HepG2 (cell line): ENCODE measurements around the gene CREG2. TPM values are rescaled to one million over a fixed set of nuclear protein-coding genes. Genes with fewer than 3 reads are reported as not detected.
A peak's percentile ranks its signal among the peaks of the same experiment; 100 is the strongest.

Experiments
- ISX ChIP-seq: sonication (generic); formaldehyde crosslinking; conservative IDR thresholded peaks from 2 replicates; pipeline ENCODE4 v1.5.0; 2020; ENCODE audit warnings: missing genetic modification reagents
- REPIN1 ChIP-seq: sonication (generic); formaldehyde crosslinking; IDR thresholded peaks from 2 replicates; pipeline ENCODE4 v1.8.0; 2022; ENCODE audit warnings: missing genetic modification reagents, low read depth, mild to moderate bottlenecking, borderline replicate concordance
- SMAD3 ChIP-seq: sonication (generic); formaldehyde crosslinking; IDR thresholded peaks from 2 replicates; pipeline ENCODE4 v1.4.0; 2020; ENCODE audit warnings: missing genetic modification reagents
- SRY ChIP-seq: sonication (generic); formaldehyde crosslinking; IDR thresholded peaks from 2 replicates; pipeline ENCODE4 v1.8.0; 2022; ENCODE audit warnings: mild to moderate bottlenecking, missing genetic modification reagents
- TGIF2 ChIP-seq: IDR thresholded peaks from 2 replicates; pipeline ENCODE4 v1.6.1; 2016; ENCODE audit warnings: control low read depth, missing compliant biosample characterization
- ZBTB40 ChIP-seq, 2 experiments: fragments of 450-650 bp in 1 of 2; sonication (generic) in 1 of 2; formaldehyde crosslinking in 1 of 2; IDR thresholded peaks; 2 replicates each; pipeline versions ENCODE4 v1.6.1 to v1.8.0; 2016 to 2022; ENCODE audit warnings: antibody characterized with exemption in 1 of 2, mild to moderate bottlenecking in 1 of 2, missing genetic modification reagents in 1 of 2
- ZNF674 ChIP-seq: sonication (generic); formaldehyde crosslinking; IDR thresholded peaks from 2 replicates; pipeline ENCODE4 v1.5.0; 2020; ENCODE audit warnings: low read depth, mild to moderate bottlenecking, missing genetic modification reagents
- ZNF691 ChIP-seq: sonication (generic); formaldehyde crosslinking; IDR thresholded peaks from 2 replicates; pipeline ENCODE4 v1.4.0; 2020; ENCODE audit warnings: missing genetic modification reagents, low read depth, mild to moderate bottlenecking, borderline replicate concordance
- polyA plus RNA-seq, 8 experiments: library from polyadenylated mRNA; depleted of rRNA in 3 of 8; stranded (reverse) in 7 of 8; unstranded in 1 of 8; fragments of >200 nt; fragmentation: Illumina TruSeq in 4 of 8; extraction: Trizol in 4 of 8; gene quantifications; 2 replicates each; pipeline versions ENCODE4 v1.2.1 to v1.2.3, GENCODE V29; 2011 to 2016; ENCODE audit warnings: low read depth in 4 of 8, missing spikeins in 1 of 8, mixed read lengths in 1 of 8; ENCODE audit not compliant: insufficient read depth in 1 of 8
- total RNA-seq, 5 experiments: library from RNA; depleted of rRNA; stranded (reverse); fragments of >200 nt; fragmentation: Illumina TruSeq; extraction: Trizol; gene quantifications; 2 replicates each; pipeline ENCODE4 v1.2.3, GENCODE V29; 2016; ENCODE audit warnings: low read depth in 1 of 5
- TF ChIP-seq, protein P1 (sequence below): sonication (generic); formaldehyde crosslinking; IDR thresholded peaks from 2 replicates; pipeline ENCODE4 v1.4.0; 2020; ENCODE audit warnings: missing genetic modification reagents
- TF ChIP-seq, protein P2 (sequence below): sonication (generic); formaldehyde crosslinking; IDR thresholded peaks from 2 replicates; pipeline ENCODE4 v1.4.0; 2020; ENCODE audit warnings: mild to moderate bottlenecking, missing genetic modification reagents

CREG2 gene
- total and polyA plus RNA-seq, 2 of the 13 experiments (the other 11 are each of a cell fraction or from before 2014, with no cell fraction given) = 0.18 to 0.26 TPM

- TF ChIP-seq, protein P1, sequence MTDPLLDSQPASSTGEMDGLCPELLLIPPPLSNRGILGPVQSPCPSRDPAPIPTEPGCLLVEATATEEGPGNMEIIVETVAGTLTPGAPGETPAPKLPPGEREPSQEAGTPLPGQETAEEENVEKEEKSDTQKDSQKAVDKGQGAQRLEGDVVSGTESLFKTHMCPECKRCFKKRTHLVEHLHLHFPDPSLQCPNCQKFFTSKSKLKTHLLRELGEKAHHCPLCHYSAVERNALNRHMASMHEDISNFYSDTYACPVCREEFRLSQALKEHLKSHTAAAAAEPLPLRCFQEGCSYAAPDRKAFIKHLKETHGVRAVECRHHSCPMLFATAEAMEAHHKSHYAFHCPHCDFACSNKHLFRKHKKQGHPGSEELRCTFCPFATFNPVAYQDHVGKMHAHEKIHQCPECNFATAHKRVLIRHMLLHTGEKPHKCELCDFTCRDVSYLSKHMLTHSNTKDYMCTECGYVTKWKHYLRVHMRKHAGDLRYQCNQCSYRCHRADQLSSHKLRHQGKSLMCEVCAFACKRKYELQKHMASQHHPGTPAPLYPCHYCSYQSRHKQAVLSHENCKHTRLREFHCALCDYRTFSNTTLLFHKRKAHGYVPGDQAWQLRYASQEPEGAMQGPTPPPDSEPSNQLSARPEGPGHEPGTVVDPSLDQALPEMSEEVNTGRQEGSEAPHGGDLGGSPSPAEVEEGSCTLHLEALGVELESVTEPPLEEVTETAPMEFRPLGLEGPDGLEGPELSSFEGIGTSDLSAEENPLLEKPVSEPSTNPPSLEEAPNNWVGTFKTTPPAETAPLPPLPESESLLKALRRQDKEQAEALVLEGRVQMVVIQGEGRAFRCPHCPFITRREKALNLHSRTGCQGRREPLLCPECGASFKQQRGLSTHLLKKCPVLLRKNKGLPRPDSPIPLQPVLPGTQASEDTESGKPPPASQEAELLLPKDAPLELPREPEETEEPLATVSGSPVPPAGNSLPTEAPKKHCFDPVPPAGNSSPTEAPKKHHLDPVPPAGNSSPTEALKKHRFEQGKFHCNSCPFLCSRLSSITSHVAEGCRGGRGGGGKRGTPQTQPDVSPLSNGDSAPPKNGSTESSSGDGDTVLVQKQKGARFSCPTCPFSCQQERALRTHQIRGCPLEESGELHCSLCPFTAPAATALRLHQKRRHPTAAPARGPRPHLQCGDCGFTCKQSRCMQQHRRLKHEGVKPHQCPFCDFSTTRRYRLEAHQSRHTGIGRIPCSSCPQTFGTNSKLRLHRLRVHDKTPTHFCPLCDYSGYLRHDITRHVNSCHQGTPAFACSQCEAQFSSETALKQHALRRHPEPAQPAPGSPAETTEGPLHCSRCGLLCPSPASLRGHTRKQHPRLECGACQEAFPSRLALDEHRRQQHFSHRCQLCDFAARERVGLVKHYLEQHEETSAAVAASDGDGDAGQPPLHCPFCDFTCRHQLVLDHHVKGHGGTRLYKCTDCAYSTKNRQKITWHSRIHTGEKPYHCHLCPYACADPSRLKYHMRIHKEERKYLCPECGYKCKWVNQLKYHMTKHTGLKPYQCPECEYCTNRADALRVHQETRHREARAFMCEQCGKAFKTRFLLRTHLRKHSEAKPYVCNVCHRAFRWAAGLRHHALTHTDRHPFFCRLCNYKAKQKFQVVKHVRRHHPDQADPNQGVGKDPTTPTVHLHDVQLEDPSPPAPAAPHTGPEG (CRISPR knock-in tag) = peak; percentile 70; the same call in 1 of the 2 replicates
- TF ChIP-seq, protein P2, sequence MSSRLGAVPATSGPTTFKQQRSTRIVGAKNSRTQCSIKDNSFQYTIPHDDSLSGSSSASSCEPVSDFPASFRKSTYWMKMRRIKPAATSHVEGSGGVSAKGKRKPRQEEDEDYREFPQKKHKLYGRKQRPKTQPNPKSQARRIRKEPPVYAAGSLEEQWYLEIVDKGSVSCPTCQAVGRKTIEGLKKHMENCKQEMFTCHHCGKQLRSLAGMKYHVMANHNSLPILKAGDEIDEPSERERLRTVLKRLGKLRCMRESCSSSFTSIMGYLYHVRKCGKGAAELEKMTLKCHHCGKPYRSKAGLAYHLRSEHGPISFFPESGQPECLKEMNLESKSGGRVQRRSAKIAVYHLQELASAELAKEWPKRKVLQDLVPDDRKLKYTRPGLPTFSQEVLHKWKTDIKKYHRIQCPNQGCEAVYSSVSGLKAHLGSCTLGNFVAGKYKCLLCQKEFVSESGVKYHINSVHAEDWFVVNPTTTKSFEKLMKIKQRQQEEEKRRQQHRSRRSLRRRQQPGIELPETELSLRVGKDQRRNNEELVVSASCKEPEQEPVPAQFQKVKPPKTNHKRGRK = peak; percentile 88
- TF ChIP-seq ZNF691 (peak; percentile 96), TGIF2 (CRISPR knock-in tag) (peak; percentile 84), SMAD3 (CRISPR knock-in tag) (peak; percentile 84), REPIN1 (CRISPR knock-in tag) (peak; percentile 92), ZNF674 (CRISPR knock-in tag) (no peak; the same call in 1 of the 2 replicates), ISX (CRISPR knock-in tag) (peak; percentile 29; the same call in 1 of the 2 replicates), SRY (CRISPR knock-in tag) (peak; percentile 97), ZBTB40 (IDR thresholded peaks at IDR 0.05) (no peak), ZBTB40 (CRISPR knock-in tag; IDR thresholded peaks at IDR 0.05) (peak; percentile 77)
Observed at GRCh38 chr2:101308432-101309210, 78.7 kb downstream of the CREG2 start, which contains the start of gene RNF149 (continued).
